Measurements from ENCODE around the gene ALDH6A1. TPM values are rescaled to one million over a fixed set of nuclear protein-coding genes. Genes with fewer than 3 reads are reported as not detected.
A peak's percentile ranks its signal among the peaks of the same experiment; 100 is the strongest.

Gene ALDH6A1
- total and polyA plus RNA-seq, 2 of the 13 experiments (the other 11 are each of a cell fraction or from before 2014, with no cell fraction given) = 26.9 to 49.9 TPM

DNA sequence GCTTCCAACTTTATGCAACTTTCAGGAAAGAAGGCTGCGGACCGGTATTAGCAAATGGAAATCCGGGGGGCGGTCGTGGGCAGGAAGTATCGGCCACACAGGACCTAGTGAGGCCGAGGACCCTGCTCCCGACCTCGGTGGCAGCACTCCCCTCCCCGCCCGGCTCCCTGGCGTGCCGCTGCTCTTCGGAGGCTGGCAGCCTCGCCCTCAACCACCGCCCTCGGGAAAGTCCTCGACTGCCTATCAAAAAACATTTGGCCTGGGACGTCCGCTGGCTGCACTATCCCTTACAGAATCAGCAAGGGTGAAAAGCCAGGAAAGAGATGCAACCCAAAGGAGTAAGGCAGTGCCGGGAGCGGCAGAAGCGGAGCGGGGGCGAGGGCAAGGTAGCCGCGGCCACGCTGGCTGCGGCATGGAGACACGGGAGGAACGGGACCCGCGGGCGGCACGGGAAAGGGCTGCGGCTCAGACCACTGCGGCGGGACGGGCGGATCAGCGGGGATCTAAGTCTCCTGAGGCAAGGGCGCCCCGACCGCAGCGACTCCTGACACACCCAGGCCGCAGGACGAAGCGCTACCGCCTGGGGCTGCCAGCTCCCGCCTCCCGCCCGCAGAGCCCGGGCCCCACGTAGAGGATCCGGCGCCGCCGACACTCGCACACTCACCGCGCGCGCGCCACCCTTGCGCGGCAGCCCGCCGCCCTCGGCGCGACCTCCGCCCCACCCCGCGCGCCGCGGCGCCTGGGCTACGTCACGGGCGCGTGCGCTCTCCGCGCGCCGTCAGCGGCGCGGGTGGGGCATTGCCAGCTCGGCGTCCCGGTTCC, 65.5 kb downstream of the ALDH6A1 start, which contains the start of the genes BBOF1 and ENTPD5 (continued):
- TF ChIP-seq, protein P1, sequence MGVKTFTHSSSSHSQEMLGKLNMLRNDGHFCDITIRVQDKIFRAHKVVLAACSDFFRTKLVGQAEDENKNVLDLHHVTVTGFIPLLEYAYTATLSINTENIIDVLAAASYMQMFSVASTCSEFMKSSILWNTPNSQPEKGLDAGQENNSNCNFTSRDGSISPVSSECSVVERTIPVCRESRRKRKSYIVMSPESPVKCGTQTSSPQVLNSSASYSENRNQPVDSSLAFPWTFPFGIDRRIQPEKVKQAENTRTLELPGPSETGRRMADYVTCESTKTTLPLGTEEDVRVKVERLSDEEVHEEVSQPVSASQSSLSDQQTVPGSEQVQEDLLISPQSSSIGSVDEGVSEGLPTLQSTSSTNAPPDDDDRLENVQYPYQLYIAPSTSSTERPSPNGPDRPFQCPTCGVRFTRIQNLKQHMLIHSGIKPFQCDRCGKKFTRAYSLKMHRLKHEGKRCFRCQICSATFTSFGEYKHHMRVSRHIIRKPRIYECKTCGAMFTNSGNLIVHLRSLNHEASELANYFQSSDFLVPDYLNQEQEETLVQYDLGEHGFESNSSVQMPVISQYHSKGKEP (CRISPR knock-in tag; IDR thresholded peaks at IDR 0.05) = no peak
- TF ChIP-seq TOE1 (CRISPR knock-in tag; IDR thresholded peaks at IDR 0.05) (no peak), RBFOX2 (IDR thresholded peaks at IDR 0.05; ENCODE audit: low read depth, low read length) (peak; percentile 95), ZNF253 (CRISPR knock-in tag; IDR thresholded peaks at IDR 0.05; ENCODE audit: borderline replicate concordance) (0 out of 2 replicates have a peak, but pooled peaks have one; percentile 55), SMAD1 (CRISPR knock-in tag; IDR thresholded peaks at IDR 0.05; ENCODE audit: borderline replicate concordance, low read depth) (peak; percentile 76; the same call in 1 of the 2 replicates), PCBP2 (optimal IDR thresholded peaks at IDR 0.05; ENCODE audit: low read depth, low read length, poor library complexity, severe bottlenecking) (no peak), DMAP1 (CRISPR knock-in tag; IDR thresholded peaks at IDR 0.05) (peak; percentile 62; the same call in 1 of the 2 replicates), RBM22 (optimal IDR thresholded peaks at IDR 0.05; ENCODE audit: low read length) (no peak), ZMYM4 (CRISPR knock-in tag; IDR thresholded peaks at IDR 0.05) (no peak; the same call in 1 of the 2 replicates), SRF (IDR thresholded peaks at IDR 0.05; ENCODE audit: low read depth, low read length) (0 out of 2 replicates have a peak, but pooled peaks have one; percentile 8), ZBTB10 (CRISPR knock-in tag; IDR thresholded peaks at IDR 0.05; ENCODE audit: borderline replicate concordance) (no peak), MBD4 (IDR thresholded peaks at IDR 0.05; ENCODE audit: borderline replicate concordance, low read length) (no peak), ZBTB33 (CRISPR knock-in tag; IDR thresholded peaks at IDR 0.05) (no peak), ZXDC (CRISPR knock-in tag; IDR thresholded peaks at IDR 0.05) (0 out of 2 replicates have a peak, but pooled peaks have one; percentile 52), RELA (CRISPR knock-in tag; IDR thresholded peaks at IDR 0.05) (no peak), PTBP1 (IDR thresholded peaks at IDR 0.05; ENCODE audit: low read depth, low read length, poor library complexity, severe bottlenecking) (peak; percentile 71), E2F2 (CRISPR knock-in tag; IDR thresholded peaks at IDR 0.05; ENCODE audit: borderline replicate concordance) (no peak)

All from HepG2 (cell line).